HG03066 (cell line): ENCODE results near the gene LRP1B.

Experiments
- ATAC-seq: cut with Tn5 transposase; IDR thresholded peaks from one replicate; pipeline ENCODE4 v1.9.1; 2021; ENCODE audit warnings: low read depth; ENCODE audit not compliant: unreplicated experiment

The LRP1B gene

DNA sequence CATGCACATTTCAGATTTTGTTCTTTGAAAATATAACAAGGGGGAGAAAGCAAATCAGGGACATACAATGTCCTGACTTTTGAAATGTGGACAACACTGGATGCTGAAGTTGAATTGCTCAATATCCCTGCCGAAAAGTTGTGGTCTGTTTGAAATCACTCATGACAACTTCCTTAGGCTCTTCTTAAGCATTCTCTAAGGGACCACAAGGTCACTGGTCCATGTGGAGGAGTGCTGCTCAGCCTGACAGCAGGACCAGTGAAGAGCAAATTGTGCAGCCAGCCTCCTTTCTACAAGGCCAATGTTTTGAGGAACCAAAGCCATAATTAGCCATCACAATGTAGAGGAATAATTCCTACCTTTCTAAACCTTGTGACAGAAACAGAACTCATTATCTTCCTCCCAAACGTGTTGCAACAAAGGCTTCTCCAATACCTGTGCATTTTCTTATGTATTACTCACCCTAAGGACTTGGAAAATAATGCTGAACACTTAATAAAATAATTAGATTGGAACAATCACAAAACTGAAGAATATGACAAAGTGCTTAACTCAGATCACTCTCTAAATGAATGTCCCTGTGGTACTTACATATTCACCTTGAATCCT is 1873.0 kb downstream of the LRP1B start:
- ATAC-seq: no peak

DNA sequence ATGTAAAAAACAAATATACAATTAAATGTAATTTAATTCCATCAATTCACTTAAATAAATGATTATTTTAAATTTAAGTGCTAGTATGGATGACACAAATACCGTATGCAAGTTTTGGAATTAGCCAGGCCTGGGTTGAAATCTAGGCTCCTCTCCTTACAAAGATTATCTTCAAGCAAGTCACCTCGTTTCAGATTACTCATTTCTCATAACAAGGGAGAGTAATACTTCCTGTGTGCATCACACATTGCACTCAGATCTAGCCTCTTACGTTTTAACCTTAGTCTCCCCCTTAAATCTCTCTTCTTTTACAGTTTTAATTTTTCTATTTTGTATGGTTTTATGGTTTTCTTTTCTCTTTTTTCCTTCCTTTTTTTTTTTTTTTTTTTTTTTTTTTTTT is 1874.7 kb downstream of the LRP1B start:
- ATAC-seq: no peak

DNA sequence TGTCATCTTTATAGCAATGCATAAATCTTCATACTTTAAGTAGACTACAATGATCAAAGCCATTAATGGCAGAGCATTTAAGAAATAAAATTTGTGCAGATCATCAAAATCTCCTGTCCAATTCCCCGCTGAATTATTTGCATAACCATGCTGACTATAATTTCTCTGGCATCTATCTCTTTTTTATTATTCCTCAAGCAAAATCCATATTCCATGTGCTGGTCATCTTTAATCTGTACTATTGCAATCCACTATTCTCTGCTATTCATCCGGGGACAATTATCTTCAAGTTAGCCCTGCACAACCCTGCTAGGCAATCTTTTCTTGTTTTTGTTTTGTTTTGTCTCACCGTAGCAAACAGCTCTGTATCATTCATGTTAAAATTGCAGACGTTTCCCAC is 1881.0 kb downstream of the LRP1B start:
- ATAC-seq: no peak

DNA sequence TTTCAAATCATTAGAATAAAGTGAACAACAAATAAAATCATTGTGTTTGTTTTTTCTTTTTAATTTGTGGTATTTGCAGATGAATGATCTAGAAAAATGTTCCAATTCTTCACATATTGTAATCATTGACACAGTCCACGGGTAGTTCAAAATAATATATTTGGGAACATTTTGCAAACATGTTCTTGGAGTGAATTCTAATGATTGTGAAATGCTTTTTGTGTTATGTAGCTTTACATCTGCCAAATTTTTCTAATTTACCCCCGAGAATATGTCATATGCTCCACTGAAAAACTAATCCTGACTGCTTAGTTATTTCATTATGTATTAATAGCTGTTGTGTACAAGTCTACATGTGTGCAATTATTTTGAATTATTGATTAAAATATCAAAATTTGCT is 1882.2 kb downstream of the LRP1B start:
- no peak for ATAC-seq

DNA sequence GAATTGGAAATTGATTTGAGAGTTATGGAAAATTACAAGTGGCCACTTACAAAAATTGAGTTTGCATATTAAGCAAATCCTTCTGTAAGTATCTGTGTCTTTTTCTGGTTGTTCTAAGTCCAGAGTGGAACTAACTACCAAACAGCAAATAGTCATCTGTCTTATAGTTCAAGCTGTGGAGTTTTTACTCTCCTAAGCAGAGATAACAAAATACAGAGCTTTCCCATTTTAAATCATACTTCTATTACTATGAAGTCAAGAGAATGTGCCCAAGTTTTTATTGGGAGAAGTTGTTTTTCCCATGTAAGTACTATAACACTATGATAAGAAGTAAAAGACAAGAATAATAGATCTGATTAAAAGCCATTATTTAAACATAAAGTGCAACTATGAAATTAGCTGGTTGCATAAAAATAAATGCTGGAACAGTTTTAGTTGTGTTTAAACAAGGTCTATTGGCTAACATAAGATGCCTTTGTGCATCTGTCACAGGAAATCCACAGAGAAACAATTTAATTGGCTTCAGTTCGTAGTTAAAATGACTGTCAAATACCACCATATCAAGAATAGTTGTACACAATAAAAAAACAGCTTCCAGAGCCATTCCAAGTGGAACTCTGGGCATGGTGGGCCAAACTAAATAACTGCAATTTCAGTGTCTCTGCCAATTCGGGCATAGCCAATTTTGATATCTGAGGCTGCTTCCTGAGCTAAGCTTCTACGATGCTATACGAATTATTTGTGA is 1883.2 kb downstream of the LRP1B start:
- no peak for ATAC-seq

DNA sequence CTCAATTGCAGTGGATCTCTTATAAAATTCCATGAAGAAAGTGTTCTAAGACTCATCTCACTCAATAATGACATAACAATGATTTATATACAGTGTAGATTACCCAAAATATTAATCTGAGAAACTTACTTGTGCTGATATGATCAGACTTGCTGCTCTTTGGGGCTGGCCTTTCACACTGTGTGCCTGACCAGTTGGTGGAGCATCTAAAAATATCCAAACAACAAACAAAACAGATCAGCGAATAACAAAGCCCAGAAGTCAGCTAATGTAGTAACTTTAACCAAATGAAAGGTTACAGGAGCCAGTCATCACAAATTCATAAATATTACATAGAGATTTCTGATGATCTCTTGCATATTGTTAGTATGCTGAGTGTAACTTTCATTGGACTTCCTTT is 1883.9 kb downstream of the LRP1B start:
- ATAC-seq: no peak

DNA sequence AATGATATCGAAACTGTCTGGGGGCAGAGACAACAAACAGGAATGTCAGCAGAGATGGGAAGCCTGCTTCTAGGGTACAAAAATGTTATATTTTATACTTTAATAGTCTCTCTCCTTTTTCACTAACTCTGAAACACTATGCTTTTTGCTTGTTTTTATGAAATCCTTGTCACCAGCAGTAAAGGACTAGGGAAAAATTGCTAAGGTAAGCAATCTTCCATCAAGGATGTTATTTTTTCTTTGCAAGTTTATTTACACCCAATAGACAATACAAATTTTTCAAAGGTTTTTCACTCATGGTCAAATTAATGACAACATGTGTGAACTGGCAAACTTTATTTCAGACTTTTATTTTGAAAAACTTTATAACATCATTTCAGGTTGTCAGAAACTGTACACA is 1884.8 kb downstream of the LRP1B start:
- ATAC-seq: no peak

DNA sequence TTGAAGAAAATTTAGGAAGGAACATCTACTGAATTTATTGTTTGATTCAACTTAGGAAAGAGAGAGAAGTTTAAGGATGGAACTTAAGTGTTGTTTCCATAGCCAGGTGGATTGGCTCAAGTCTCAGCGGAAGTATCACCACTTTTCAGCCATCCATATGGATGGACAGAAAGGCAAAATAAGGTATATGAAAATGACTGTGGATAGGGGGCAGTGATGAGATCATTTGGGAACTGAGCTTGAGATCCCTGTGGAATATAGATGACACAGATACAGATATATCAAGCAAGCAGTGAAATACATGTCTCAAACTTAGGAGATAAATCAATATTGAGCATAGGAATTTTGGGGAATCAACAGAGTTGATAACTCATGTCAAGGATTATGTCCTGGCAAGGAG is 1887.9 kb downstream of the LRP1B start:
- ATAC-seq: no peak

DNA sequence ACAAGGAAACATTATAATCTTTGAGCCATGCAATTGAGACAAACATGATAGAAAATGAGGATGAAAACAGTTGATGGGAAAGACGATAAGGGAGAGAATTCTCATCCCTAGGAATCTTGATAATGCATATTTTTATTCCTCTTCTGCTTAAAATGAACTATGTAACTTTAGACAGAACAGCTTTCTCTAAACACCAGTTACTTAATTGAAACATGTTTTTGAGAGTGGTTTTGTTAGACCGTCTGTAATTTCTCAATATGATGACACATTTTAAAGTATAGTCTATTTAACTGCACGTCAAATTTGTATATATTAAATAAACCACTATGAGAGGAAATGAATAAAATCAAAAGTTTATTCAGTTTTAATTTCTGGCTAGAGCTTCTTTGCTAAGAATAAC is 1896.7 kb downstream of the LRP1B start:
- ATAC-seq: no peak

DNA sequence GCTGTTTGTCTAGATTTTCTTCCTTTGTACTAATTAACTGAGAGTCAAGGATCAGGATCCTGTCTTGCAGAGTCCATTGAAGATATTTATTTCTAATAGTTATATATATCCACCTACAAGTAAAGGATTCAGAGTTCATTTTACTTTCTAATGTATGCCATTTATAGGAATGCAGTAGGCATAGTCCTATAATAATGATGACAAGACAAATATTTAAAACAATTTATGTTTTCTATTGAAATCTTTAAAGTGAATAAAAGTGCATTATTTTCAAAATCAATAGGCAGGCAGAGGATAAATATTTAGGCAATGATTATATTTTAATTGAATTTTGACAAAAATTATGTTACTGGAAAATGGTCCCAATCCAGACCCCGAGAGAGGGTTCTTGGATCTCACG is 1919.9 kb downstream of the LRP1B start:
- ATAC-seq: no peak

DNA sequence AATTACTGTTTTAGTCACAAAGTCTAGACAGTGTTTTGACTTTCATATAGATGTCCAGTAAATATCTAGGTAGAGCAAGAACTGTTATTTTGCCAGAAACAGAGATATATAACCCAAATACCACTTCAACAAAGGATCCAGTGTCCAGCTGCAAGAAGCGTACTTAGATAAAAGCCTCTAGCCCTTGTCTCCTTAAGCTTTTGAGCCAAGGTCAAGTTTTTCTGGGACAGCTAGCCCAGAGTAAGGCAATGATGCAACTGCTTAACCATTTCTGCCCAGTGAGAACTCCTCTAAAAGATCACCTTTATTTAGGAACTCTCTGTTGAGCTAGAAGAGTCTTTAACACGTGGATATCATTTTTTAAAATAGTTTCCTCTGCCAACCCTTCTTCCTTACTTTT is 1925.7 kb downstream of the LRP1B start:
- no peak for ATAC-seq

DNA sequence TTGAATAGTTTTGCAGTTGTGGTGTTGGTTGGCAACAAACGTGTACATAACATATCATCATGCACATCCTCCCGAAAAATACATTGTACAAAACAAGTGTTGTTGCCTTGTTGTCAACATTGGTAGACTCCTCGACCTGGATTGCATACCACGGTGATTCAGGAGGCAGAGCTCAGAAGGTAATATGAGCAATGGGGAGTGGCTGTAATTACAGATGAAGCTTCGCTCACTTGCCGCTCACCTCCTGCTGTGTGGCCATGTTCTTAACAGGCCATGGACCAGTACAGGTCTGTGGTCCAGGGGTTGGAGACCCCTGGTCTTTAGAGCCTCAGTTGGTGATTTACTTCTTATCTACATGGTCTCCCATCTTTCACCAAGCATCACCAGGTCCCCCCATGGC is 1927.5 kb downstream of the LRP1B start:
- no peak for ATAC-seq

DNA sequence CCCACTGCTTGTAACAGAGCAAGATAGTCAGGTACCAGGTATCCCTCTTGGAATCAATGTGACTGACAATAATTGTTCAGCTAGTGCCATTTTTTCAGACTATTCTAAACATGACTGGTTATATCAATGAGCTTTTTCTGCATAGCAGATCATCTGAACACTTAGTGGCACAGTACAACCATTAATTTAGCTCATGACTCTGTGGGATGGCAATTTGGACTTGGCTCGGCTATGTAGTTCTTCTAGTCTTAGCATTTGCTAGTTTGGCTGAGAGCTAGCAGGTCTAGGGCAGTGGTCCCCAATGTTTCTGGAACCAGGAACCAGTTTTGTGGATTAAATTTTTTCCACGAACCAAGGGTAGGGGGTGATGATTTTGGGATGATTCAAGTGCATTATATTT is 1929.2 kb downstream of the LRP1B start:
- ATAC-seq: no peak

DNA sequence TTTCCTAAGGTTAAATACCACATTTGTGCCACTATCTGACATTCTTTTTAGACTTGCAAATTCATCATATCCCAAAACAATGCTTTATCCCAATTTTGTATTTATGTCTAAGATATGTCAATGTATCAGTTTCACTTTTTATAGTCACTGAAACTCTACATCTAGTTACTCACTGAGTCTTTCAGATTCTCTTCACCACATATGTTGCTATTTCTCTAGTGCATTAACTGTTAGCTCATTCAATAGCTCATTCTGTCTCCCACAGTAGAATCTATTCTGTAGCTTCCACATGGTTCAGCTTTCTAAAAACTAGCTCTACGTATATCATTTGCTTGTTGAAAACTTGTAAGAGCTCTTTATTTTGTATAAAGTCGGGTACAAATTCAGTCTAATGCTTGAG is 1930.1 kb downstream of the LRP1B start:
- ATAC-seq: no peak

DNA sequence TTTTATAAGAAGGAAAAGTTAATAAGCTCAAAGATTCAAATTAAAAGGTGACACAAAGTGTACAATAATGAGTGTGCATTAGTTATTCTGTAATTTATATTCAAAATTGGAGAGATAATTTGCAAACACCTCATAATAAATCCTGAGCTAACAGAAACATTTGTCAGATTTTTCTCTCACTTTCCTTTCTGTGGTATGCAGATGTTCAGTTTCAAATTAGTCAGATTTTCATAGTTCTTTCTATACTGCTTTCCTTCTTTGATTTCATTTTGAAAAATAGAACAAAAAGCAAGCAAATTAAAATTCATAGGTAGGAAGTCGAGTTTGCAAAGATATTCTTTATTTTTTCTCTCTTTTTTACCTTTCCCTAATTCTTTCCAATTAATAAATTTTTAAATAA is 1930.5 kb downstream of the LRP1B start:
- no peak for ATAC-seq

DNA sequence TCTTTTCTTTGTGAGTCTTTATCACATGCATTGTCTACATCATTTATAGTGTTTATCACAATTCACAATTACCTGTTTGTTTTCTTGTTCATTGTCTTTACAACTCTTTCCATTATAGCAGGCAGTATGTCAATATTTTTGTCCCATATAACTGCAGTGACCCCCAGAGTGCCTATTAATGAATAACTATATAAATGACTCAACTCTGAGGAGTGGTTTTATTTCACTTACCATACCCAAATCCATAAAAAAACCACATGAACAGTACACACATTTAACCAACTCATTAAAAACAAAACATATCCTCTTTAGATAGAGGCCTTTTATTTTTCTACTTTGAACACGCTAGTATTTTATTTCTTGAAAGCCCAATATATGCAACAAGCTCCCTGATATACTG is 1931.5 kb downstream of the LRP1B start:
- ATAC-seq: no peak

DNA sequence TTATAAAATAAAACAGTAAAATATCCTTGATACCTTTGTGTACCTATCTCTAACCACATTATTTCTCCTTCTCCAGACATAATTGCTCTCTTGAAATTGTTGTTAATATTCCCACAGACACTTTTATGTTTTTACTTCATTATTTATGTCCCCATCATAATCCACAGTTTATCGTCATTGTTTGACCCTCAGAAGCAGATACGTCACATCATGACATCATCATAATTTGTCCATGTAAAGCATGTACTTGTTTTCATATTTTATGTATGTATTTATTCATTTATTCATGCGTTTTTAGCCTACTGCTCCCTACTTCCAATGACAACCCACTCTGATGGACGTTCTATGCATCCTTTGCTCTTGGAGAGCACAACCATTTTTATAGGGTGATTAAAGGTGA is 1943.7 kb downstream of the LRP1B start:
- no peak for ATAC-seq

DNA sequence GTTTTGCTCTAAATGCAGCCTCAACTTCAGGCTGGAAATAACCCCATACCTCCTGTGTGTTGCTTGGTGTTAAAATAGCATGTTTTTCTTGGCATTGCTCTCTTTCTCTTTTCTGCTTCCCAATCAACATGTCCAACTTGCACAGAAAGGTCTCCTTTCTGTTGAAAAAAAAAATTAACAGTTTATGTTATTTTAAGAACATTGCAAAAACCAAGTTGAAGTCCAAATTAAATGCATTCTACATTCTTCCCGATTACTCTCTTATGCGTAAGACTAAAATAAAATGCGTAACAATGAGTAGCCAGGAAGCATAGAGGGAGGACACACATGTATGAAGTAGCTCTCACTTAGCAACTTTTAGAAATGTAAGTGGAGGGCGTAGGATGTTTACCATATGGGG is 1944.5 kb downstream of the LRP1B start:
- no peak for ATAC-seq

DNA sequence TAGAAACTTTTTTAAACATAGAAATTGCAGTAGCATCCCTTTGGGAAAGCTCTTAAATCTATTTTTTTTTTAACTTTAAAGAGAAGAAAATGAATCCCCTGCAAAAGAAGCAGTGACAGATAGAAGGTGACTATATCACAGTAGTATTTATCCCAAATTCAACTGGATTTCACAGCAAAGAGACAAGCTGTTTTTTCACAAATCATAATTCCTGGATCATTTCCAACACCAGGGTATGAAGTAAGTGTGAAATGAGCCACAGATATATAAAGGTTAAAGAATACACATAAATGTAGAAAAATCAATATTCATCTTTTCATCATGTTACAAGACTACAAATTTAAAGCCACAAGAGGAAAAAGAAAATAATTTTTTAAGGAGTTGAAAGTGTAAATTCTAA is 1945.7 kb downstream of the LRP1B start:
- ATAC-seq: no peak

DNA sequence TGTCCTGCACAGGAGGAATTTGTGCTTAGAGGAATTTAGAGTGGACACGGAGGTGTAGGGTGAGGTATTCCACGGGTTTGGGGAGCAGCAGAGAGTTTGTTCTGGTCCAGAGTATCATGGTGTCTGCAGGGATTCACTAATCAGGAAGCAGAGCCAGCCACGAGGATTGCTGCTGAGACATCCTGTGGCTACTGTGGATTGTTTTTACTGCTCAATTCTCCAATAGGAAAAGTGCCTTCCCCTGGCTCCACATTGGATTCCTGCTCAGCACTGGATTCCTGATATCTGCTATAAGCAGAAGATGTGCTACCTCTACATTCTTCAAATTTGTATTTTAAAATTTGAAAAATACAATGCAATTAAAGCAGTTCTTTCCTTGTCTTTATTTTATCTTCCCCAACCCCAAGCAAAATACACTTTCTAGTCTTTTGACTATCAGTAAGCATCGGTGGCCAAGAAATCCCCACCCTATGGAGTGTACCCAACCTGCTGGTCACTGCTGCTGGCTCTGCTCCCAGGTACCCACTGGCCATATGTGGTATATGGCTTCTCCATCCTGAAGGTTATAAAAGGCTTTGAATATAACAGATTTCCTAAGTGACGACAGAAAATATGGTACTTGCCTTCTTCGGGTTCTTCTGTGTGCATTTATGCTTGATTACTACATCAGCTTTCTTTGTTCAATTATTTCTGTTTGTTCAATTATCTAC is 1947.6 kb downstream of the LRP1B start:
- ATAC-seq: no peak
